HUES64 (cell line): ENCODE data around the gene POLR1D.

ENCODE experiments used
- H3K27ac ChIP-seq: 2 replicates; pipeline ENCODE4 v1.7.0; 2013; ENCODE audit warnings: low read depth, low read length, inconsistent platforms
- H3K27me3 ChIP-seq: 2 replicates; pipeline ENCODE4 v1.6.1; 2013; ENCODE audit warnings: mild to moderate bottlenecking, low read length; ENCODE audit not compliant: insufficient read depth
- H3K36me3 ChIP-seq: 2 replicates; pipeline ENCODE4 v1.6.1; 2013; ENCODE audit warnings: mild to moderate bottlenecking, low read length; ENCODE audit not compliant: insufficient read depth
- H3K4me1 ChIP-seq: 2 replicates; pipeline ENCODE4 v1.6.1; 2013; ENCODE audit warnings: mild to moderate bottlenecking, low read length, moderate library complexity; ENCODE audit not compliant: insufficient read depth
- H3K4me3 ChIP-seq: 2 replicates; pipeline ENCODE4 v1.5.1; 2013; ENCODE audit warnings: mild to moderate bottlenecking, low read length, moderate library complexity
- H3K9ac ChIP-seq: 2 replicates; pipeline ENCODE4 v1.6.1; 2013; ENCODE audit warnings: mild to moderate bottlenecking, low read depth, low read length
- H3K9me3 ChIP-seq: 2 replicates; pipeline ENCODE4 v1.6.1; 2013; ENCODE audit warnings: low read depth, low read length; ENCODE audit not compliant: insufficient read depth
- WGBS: fragments of 150-250, 120-280 bp; methylation state at CpG from one replicate; pipeline ENCODE4 v1.1.7; 2013; ENCODE audit warnings: missing lambda C conversion rate; 5-methylcytosine and 5-hydroxymethylcytosine counted together

POLR1D gene

DNA sequence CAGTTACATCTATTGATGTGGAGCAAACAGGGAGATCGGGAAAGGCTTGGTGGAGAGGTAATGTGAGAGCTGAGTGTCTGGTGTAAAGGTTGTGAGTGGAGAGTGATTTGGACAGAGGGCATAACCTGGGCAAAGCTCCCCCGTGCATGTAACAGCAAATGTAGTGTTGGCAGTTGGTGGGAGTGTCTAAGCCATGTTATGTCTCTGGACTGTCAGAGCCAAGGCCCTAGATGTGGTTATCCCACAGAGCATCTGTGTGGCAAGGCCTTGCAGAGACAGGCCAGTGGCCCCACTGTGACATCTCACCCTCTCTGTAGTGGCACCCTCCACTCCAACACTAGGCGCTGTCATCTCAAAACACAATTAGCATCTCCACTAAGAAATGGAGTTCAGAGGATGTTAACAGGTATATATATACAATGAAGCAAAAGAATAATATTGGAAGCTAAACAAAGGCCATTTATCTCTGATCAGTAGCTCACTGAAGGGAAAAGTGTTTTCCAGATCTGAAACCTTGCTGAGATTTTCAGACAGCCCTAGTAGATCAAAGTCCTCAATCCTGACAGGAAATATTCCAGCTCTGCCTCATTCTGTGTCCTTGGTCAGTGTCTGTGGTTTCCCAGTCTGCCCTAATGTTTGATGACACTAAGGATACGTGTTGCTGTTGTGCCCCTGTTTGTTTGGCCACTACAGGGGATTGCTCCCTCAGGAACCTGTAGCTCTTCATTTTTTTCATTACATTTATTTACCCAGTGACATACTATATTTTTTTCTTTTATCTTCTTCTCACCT, 20.2 kb downstream of the POLR1D start:
- no peaks in the 10 kb centered on the region for H3K36me3 ChIP-seq
- peaks cover 20% of the 10 kb centered on the region for H3K4me1 ChIP-seq
- no peak overlapping the region for H3K27ac ChIP-seq
- WGBS, result 89% methylated on average over 4 of the region's 4 CpGs
- no peaks in the 10 kb centered on the region for H3K9me3 ChIP-seq
- no peak overlapping the region for H3K9ac ChIP-seq
- no peak overlapping the region for H3K4me3 ChIP-seq
- H3K27me3 ChIP-seq, result no peaks in the 10 kb centered on the region

DNA sequence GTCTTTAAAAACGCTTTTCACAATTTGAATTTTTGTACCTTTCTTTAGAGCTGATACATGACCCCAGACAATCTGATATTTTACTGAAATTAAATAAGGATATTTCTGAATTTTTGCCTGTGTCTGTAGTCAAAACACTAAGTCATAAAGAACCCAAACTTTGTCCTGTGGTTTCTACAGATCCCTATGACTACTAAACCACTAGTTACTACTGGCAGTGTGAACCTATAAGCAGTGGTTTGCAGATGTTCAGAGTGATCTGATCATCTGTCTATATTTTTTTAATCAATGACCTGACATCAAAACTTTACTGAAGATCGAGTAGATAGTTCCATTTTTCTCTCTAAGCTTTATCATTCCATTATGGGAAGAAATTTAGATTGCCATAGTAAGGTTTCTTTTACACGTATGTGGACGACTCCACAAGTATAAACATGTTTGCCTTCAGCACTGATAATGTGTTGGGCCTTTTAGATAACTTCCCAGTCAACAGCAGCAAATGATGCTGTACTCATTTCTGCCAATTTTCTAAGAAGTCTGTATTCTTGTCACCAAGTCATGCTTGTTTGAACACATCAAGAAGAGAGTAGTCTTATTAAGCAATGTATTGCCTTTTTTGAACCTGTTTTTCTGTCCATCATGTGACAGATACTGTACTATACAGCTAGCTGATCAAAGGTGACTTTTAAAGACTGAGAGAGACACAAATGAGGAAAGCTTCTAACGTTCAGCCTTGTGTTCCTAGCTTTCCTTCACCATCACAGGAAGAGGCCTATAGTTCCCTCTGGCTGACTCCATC, 21.8 kb downstream of the POLR1D start:
- Histone ChIP-seq H3K4me3 (no peak overlapping the region), H3K36me3 (peaks cover 11% of the 10 kb centered on the region), H3K27ac (no peak overlapping the region), H3K9me3 (peaks cover 5% of the 10 kb centered on the region; the same call in 1 of the 2 replicates), H3K9ac (no peak overlapping the region), H3K4me1 (peaks cover 20% of the 10 kb centered on the region), H3K27me3 (no peaks in the 10 kb centered on the region)
- WGBS, result 85% methylated on average over 4 of the region's 5 CpGs

DNA sequence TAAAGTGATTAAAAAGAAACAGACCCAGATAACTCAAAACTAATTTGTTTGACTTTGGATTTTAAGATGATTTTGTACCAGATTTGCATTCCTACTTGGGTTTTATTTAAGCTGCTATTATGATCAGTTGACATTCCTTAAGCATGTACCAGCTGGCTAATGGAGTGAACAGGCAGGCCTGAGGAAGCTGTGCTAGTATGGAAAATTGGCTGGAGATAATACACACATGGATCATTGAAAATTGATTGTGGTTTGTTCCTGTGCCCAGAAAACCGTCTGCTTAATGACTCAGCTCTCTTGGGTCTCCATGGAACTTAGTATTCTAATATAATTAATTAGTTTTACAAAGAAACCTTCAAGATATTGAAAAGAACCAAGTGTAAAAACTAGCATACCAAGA, 22.6 kb downstream of the POLR1D start:
- no peaks in the 10 kb centered on the region for H3K27me3 ChIP-seq
- no CpG with 5 or more reads among the region's 1 CpG for WGBS
- peaks cover 20% of the 10 kb centered on the region for H3K4me1 ChIP-seq
- H3K9ac ChIP-seq, result no peak overlapping the region
- H3K27ac ChIP-seq, result no peak overlapping the region
- H3K36me3 ChIP-seq, result peaks cover 18% of the 10 kb centered on the region
- peaks cover 13% of the 10 kb centered on the region for H3K9me3 ChIP-seq
- no peak overlapping the region for H3K4me3 ChIP-seq

DNA sequence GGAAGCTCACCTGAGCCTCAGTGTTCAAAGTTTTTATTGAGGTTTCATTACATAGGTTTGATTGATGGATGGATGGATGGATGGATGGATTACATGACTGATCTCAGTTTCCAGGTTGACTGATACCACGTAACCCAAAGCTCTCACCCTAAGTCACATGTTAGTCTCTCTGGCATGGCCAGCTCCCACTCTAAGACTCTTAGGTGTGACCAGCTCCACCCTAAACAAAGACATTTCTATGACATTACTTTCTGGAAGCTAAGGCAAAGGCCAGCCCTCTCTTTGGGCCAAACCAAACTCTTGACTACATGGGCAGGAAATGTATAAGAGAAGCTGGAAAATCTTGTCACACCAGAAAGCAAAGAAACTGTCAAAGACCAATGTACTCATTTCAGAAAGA, 28.6 kb downstream of the POLR1D start:
- Histone ChIP-seq H3K36me3 (peaks cover 56% of the 10 kb centered on the region), H3K9ac (no peak overlapping the region), H3K4me3 (no peak overlapping the region)

DNA sequence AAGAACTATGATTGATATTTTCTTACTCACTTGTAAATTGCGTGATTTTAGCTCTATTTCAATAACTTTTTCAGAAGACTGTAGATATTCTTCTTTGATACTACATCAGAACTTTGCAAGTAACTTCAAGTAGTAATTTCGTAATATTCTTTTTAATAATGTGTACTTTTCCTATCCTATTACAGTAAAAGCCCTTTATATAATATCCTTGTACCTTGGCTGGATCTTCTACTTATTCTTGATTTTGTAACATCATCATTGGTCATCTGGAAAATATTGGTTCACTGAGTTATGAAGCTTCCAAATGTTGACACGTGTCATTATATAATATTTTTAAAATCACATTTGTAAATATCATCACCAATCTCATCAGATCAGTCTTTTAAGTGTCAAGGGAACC, 32.4 kb downstream of the POLR1D start:
- Histone ChIP-seq H3K9me3 (peaks cover 23% of the 10 kb centered on the region), H3K36me3 (peaks cover 47% of the 10 kb centered on the region), H3K4me1 (no peaks in the 10 kb centered on the region), H3K27me3 (no peaks in the 10 kb centered on the region), H3K27ac (no peak overlapping the region), H3K9ac (no peak overlapping the region), H3K4me3 (no peak overlapping the region)
- WGBS, result 89% methylated on average over 2 of the region's 3 CpGs

More for the DNA sequence above, 28.6 kb downstream of the POLR1D start:
- WGBS, result 97% methylated on average over 1 of the region's 1 CpG
- no peak overlapping the region for H3K27ac ChIP-seq
- H3K9me3 ChIP-seq, result peaks cover 33% of the 10 kb centered on the region
- H3K4me1 ChIP-seq, result peaks cover 4% of the 10 kb centered on the region
- no peaks in the 10 kb centered on the region for H3K27me3 ChIP-seq

DNA sequence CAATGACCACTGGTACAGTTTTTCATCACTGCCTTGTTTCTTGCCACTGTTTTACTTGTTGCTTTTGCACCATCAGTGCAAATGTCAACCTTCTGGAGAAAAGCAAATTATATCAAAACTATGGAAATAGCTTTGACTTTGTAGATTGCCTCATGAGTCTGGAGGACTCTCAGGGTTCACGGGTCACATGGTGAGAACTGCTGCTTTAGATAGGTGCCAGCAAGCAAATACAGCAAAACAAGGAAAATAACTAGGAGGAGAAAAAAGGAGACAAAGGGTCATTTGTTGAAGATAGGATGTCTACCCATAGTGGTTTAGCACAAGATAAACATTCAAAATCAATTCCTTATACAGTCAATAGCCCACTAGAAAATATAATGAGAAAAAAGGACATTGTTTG, 33.1 kb downstream of the POLR1D start:
- WGBS, result 96% methylated on average over 1 of the region's 1 CpG
- Histone ChIP-seq H3K4me3 (no peak overlapping the region), H3K36me3 (peaks cover 40% of the 10 kb centered on the region), H3K27ac (no peak overlapping the region), H3K27me3 (no peaks in the 10 kb centered on the region), H3K9me3 (peaks cover 15% of the 10 kb centered on the region), H3K9ac (no peak overlapping the region), H3K4me1 (no peaks in the 10 kb centered on the region)

DNA sequence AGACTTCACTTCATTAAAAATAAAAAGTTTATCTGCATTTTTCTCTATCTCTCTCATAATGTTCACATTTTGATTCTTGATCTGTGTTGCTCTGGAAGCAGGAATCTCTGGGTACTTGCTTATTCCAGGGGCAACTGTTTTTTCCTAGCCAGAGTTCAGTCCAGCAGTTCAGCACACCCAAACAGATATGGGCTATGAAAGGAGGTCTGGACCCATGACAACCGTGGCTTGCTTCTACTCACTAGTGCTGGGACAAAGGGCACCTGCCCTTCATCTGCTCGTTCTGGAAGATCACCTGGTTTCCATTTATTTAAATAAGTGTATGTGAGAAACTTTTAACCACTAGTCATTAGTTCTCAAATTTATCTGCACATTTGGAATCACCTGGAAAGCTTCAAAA, 36.0 kb downstream of the POLR1D start:
- Histone ChIP-seq H3K4me3 (no peak overlapping the region), H3K4me1 (no peaks in the 10 kb centered on the region), H3K27me3 (no peaks in the 10 kb centered on the region), H3K9ac (no peak overlapping the region), H3K27ac (no peak overlapping the region), H3K9me3 (no peaks in the 10 kb centered on the region), H3K36me3 (0 out of 2 replicates have a peak, but pooled peaks cover 14% of the 10 kb centered on the region)
- 88% methylated on average over 1 of the region's 2 CpGs for WGBS

DNA sequence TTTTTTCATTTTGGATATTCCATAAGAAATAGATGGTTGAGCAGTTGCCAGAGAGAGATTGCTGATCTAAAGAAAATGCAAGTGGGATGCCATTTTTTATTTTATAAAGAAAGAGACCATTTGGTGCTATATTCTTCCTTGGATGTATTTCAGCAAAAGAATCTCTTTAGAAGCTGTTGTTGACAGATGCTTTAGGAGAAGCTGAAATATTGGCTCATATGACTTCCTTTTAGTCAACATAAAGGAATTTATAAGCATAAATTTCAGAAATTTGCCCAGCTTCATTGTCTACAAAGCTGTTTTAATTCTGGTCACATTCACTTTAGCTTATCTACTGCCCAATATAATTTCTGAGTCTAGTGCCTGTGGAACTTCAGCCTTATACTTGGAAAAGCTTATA, 36.9 kb downstream of the POLR1D start:
- H3K36me3 ChIP-seq, result 0 out of 2 replicates have a peak, but pooled peaks cover 10% of the 10 kb centered on the region
- H3K27ac ChIP-seq, result no peak overlapping the region
- no peak overlapping the region for H3K9ac ChIP-seq
- no peaks in the 10 kb centered on the region for H3K27me3 ChIP-seq
- H3K4me3 ChIP-seq, result no peak overlapping the region
- H3K4me1 ChIP-seq, result peaks cover 2% of the 10 kb centered on the region; the same call in 1 of the 2 replicates
- H3K9me3 ChIP-seq, result no peaks in the 10 kb centered on the region

DNA sequence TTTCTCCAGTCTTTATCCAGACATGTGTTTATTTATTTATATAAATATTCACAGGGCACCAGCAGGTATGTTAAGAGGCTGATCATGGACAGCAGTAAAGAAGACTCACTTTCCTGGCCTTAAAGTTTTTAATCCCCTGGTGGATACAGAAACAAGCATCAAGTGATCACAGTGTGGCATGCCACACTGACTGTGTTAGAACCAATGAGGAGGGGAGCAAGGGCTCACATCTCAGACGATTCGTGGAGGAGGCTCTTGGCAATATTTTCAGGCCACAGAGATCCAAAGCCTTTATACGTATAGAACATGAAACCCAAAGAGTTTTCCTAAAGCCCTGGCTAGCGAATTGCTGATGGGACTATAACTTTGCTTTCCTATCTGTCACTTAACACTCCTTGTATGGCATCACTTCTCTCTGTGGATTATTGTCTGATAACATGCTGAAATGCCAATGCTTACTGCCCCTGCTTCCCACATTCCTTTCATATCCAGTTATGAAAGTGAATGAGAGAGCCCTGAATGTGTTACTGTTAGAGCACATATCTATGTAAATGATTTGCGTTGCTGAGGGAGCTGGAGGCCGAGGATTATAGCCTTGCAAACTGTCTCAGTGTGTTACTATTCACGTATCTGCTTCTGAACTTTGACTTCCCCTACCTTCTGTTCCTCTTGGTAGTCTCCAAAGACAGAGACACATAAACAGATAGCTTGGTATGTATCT, 37.6 kb downstream of the POLR1D start:
- Histone ChIP-seq H3K36me3 (0 out of 2 replicates have a peak, but pooled peaks cover 7% of the 10 kb centered on the region), H3K9ac (no peak overlapping the region), H3K9me3 (no peaks in the 10 kb centered on the region), H3K27me3 (no peaks in the 10 kb centered on the region), H3K27ac (no peak overlapping the region), H3K4me1 (peaks cover 5% of the 10 kb centered on the region; the same call in 1 of the 2 replicates), H3K4me3 (no peak overlapping the region)
- WGBS, result 85% methylated on average over 7 of the region's 7 CpGs

DNA sequence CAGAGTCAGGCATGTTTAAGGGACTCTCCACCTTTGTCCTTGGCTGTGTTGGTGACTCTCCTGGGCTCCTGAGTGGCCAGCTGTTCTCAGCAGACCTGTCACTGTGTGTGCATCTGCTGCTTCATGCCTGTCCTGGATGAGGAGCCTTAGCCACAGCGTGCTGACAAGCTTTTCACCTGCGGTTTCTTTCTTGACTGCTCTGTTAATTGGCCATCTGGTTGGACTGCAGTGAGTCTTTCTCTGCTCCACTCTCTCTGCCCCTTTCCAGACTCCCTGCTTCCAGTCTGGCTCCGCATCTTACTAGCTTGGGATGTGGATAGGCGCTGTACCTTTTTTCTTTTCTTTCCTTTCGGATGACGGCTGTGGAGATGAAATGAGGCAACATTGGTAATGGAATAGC, 38.8 kb downstream of the POLR1D start:
- Histone ChIP-seq H3K36me3 (0 out of 2 replicates have a peak, but pooled peaks cover 8% of the 10 kb centered on the region), H3K4me3 (no peak overlapping the region), H3K4me1 (peaks cover 5% of the 10 kb centered on the region; the same call in 1 of the 2 replicates), H3K9ac (no peak overlapping the region), H3K9me3 (no peaks in the 10 kb centered on the region), H3K27me3 (no peaks in the 10 kb centered on the region), H3K27ac (no peak overlapping the region)
- WGBS, result 86% methylated on average over 6 of the region's 6 CpGs

DNA sequence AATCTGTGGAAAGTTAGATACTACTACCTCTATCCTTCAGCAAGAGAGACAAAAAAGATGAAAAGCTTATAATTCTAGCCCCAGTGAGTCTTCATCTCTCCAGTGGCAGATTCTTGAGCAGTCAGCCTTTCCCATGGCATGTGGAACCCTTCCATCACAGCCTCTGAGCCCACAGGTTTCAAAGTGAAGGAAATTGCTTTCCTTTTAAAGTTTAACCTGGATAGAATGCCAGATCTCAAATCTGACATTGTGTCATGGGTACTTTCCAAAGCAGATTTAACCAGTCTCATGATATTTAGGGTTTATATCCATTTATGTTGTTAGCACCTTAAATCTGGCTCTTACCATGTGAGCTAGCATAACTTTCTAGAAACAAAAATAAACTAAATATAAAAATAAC, 39.3 kb downstream of the POLR1D start:
- Histone ChIP-seq H3K27me3 (no peaks in the 10 kb centered on the region), H3K36me3 (peaks cover 13% of the 10 kb centered on the region), H3K4me1 (peaks cover 5% of the 10 kb centered on the region; the same call in 1 of the 2 replicates), H3K9ac (no peak overlapping the region), H3K27ac (no peak overlapping the region), H3K9me3 (no peaks in the 10 kb centered on the region), H3K4me3 (no peak overlapping the region)
